Hepatocyte (in vitro differentiated cells): ENCODE measurements around the gene UBE2D2.
"Not testable (repeated sequence)": the region's sequence is repeated elsewhere in the genome, so short reads cannot be mapped to it uniquely, and the experiment has no call there.

Experiments
- EZH2 ChIP-seq: fragments of 200-600 bp; sonication (generic); IDR thresholded peaks from 2 replicates; pipeline ENCODE4 v1.6.1; 2016; ENCODE audit warnings: antibody characterized with exemption, mild to moderate bottlenecking, borderline replicate concordance
- EZH2phosphoT487 ChIP-seq: fragments of 200-600 bp; sonication (generic); IDR thresholded peaks from one replicate; pipeline ENCODE4 v1.6.1; 2018; ENCODE audit warnings: antibody characterized with exemption, mild to moderate bottlenecking, low read depth, moderate library complexity; ENCODE audit not compliant: unreplicated experiment, severe bottlenecking
- TF ChIP-seq, protein P1 (sequence below): fragments of 200-600 bp; sonication (generic); IDR thresholded peaks from 2 replicates; pipeline ENCODE4 v1.5.1; 2016; ENCODE audit warnings: antibody characterized with exemption, mild to moderate bottlenecking; ENCODE audit not compliant: poor library complexity

- TF ChIP-seq, protein P1, sequence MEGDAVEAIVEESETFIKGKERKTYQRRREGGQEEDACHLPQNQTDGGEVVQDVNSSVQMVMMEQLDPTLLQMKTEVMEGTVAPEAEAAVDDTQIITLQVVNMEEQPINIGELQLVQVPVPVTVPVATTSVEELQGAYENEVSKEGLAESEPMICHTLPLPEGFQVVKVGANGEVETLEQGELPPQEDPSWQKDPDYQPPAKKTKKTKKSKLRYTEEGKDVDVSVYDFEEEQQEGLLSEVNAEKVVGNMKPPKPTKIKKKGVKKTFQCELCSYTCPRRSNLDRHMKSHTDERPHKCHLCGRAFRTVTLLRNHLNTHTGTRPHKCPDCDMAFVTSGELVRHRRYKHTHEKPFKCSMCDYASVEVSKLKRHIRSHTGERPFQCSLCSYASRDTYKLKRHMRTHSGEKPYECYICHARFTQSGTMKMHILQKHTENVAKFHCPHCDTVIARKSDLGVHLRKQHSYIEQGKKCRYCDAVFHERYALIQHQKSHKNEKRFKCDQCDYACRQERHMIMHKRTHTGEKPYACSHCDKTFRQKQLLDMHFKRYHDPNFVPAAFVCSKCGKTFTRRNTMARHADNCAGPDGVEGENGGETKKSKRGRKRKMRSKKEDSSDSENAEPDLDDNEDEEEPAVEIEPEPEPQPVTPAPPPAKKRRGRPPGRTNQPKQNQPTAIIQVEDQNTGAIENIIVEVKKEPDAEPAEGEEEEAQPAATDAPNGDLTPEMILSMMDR, result not testable (repeated sequence)
- TF ChIP-seq EZH2, EZH2phosphoT487: not testable (repeated sequence)
These were observed 34.1 kb upstream of the UBE2D2 start for GRCh38 chr5:139527090-139527470.
